ENCODE data around the gene OR6K3.

The OR6K3 gene

GRCh38 chr1:158730453-158730852, 9.9 kb upstream of the OR6K3 start:
- H3K27me3 ChIP-seq (replicated peaks; ENCODE audit: control insufficient read depth, insufficient read depth, low read length): no peaks in the 10 kb centered on the region

GRCh38 chr1:158728510-158729225, 8.1 kb upstream of the OR6K3 start:
- Histone ChIP-seq H3K4me3 (replicated peaks; ENCODE audit: low read depth, low read length) (no peak overlapping the region), H3K27me3 (replicated peaks; ENCODE audit: control insufficient read depth, insufficient read depth, low read length) (no peaks in the 10 kb centered on the region), H3K36me3 (ENCODE audit: control insufficient read depth, insufficient read depth, low read length) (no peaks in the 10 kb centered on the region)
- TF ChIP-seq CTCF (IDR thresholded peaks at IDR 0.05; ENCODE audit: insufficient read depth, low read length, poor library complexity, severe bottlenecking): no peak
- DNase-seq (ENCODE audit: extremely low read depth, insufficient read length): no peak

More at GRCh38 chr1:158730453-158730852, 9.9 kb upstream of the OR6K3 start:
- Histone ChIP-seq H3K4me3 (replicated peaks; ENCODE audit: low read depth, low read length) (no peak overlapping the region), H3K36me3 (ENCODE audit: control insufficient read depth, insufficient read depth, low read length) (no peaks in the 10 kb centered on the region)
- DNase-seq (ENCODE audit: extremely low read depth, insufficient read length): no peak
- TF ChIP-seq CTCF (IDR thresholded peaks at IDR 0.05; ENCODE audit: insufficient read depth, low read length, poor library complexity, severe bottlenecking): no peak

GRCh38 chr1:158724442-158724841, 3.9 kb upstream of the OR6K3 start:
- H3K36me3 ChIP-seq (ENCODE audit: control insufficient read depth, insufficient read depth, low read length): no peaks in the 10 kb centered on the region
- no peak for DNase-seq (ENCODE audit: extremely low read depth, insufficient read length)
- H3K27me3 ChIP-seq (replicated peaks; ENCODE audit: control insufficient read depth, insufficient read depth, low read length): no peaks in the 10 kb centered on the region
- TF ChIP-seq CTCF (IDR thresholded peaks at IDR 0.05; ENCODE audit: insufficient read depth, low read length, poor library complexity, severe bottlenecking): no peak
- no peak overlapping the region for H3K4me3 ChIP-seq (replicated peaks; ENCODE audit: low read depth, low read length)

- no peak for TF ChIP-seq CTCF (IDR thresholded peaks at IDR 0.05; ENCODE audit: insufficient read depth, low read length, poor library complexity, severe bottlenecking)
- H3K36me3 ChIP-seq (ENCODE audit: control insufficient read depth, insufficient read depth, low read length): no peaks in the 10 kb centered on the region
- no peak for DNase-seq (ENCODE audit: extremely low read depth, insufficient read length)
- H3K27me3 ChIP-seq (replicated peaks; ENCODE audit: control insufficient read depth, insufficient read depth, low read length): no peaks in the 10 kb centered on the region
- no peak overlapping the region for H3K4me3 ChIP-seq (replicated peaks; ENCODE audit: low read depth, low read length)
These were observed 856 bp downstream of the OR6K3 start for GRCh38 chr1:158719664-158720063.

GRCh38 chr1:158717344-158717743, 3.2 kb downstream of the OR6K3 start:
- H3K27me3 ChIP-seq (replicated peaks; ENCODE audit: control insufficient read depth, insufficient read depth, low read length): no peaks in the 10 kb centered on the region
- no peak overlapping the region for H3K4me3 ChIP-seq (replicated peaks; ENCODE audit: low read depth, low read length)
- no peak for DNase-seq (ENCODE audit: extremely low read depth, insufficient read length)
- no peaks in the 10 kb centered on the region for H3K36me3 ChIP-seq (ENCODE audit: control insufficient read depth, insufficient read depth, low read length)
- TF ChIP-seq CTCF (IDR thresholded peaks at IDR 0.05; ENCODE audit: insufficient read depth, low read length, poor library complexity, severe bottlenecking): no peak

GRCh38 chr1:158716335-158716734, 4.2 kb downstream of the OR6K3 start:
- peak; percentile 13 for DNase-seq (ENCODE audit: extremely low read depth, insufficient read length)
- Histone ChIP-seq H3K27me3 (replicated peaks; ENCODE audit: control insufficient read depth, insufficient read depth, low read length) (no peaks in the 10 kb centered on the region), H3K36me3 (ENCODE audit: control insufficient read depth, insufficient read depth, low read length) (no peaks in the 10 kb centered on the region), H3K4me3 (replicated peaks; ENCODE audit: low read depth, low read length) (no peak overlapping the region)
- no peak for TF ChIP-seq CTCF (IDR thresholded peaks at IDR 0.05; ENCODE audit: insufficient read depth, low read length, poor library complexity, severe bottlenecking)
